Loucy (cell line): ENCODE results near the gene ZNF705A.
"Not testable (repeated sequence)": the region's sequence is repeated elsewhere in the genome, so short reads cannot be mapped to it uniquely, and the experiment has no call there.

Source experiments
- EZH2phosphoT487 ChIP-seq: fragments of 200-600 bp; IDR thresholded peaks from 2 replicates; pipeline ENCODE4 v1.6.1; 2018; ENCODE audit warnings: antibody characterized with exemption, mild to moderate bottlenecking, moderate library complexity, borderline replicate concordance
- TF ChIP-seq, protein P1 (sequence below): fragments of 200-600 bp; sonication (generic); conservative IDR thresholded peaks from 2 replicates; pipeline ENCODE4 v1.5.1; 2014; ENCODE audit warnings: mild to moderate bottlenecking, antibody characterized with exemption, low read length

- TF ChIP-seq, protein P1, sequence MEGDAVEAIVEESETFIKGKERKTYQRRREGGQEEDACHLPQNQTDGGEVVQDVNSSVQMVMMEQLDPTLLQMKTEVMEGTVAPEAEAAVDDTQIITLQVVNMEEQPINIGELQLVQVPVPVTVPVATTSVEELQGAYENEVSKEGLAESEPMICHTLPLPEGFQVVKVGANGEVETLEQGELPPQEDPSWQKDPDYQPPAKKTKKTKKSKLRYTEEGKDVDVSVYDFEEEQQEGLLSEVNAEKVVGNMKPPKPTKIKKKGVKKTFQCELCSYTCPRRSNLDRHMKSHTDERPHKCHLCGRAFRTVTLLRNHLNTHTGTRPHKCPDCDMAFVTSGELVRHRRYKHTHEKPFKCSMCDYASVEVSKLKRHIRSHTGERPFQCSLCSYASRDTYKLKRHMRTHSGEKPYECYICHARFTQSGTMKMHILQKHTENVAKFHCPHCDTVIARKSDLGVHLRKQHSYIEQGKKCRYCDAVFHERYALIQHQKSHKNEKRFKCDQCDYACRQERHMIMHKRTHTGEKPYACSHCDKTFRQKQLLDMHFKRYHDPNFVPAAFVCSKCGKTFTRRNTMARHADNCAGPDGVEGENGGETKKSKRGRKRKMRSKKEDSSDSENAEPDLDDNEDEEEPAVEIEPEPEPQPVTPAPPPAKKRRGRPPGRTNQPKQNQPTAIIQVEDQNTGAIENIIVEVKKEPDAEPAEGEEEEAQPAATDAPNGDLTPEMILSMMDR, result not testable (repeated sequence)
- TF ChIP-seq EZH2phosphoT487, result not testable (repeated sequence)
These were observed 70.9 kb downstream of the ZNF705A start for GRCh38 chr12:8227732-8228077.
